HEK293 (cell line): ENCODE measurements around the gene SLC5A12.

Experiments
- CTCF ChIA-PET: fragments of 350-600 bp; formaldehyde crosslinking; extraction: SDS; loops from one replicate; lab custom pipeline; 2021; ENCODE audit warnings: antibody characterized with exemption; lab: Yijun Ruan, JAX
- POLR2A ChIA-PET: fragments of 300-600 bp; formaldehyde crosslinking; extraction: SDS; loops from one replicate; lab custom pipeline; 2020; ENCODE audit warnings: antibody characterized with exemption, inconsistent platforms; lab: Yijun Ruan, JAX
- H3K27ac ChIP-seq: fragments of 200-500 bp; sonication (Bioruptor generic); 2 replicates; pipeline ENCODE4 v1.5.1; 2014; ENCODE audit warnings: low read depth, low read length, control low read depth, inconsistent platforms; ENCODE audit errors: extremely low read depth
- H3K36me3 ChIP-seq, 2 experiments: fragments of 200-500 bp in 1 of 2; sonication (Bioruptor generic) in 1 of 2; 1 replicate in 1 of 2; 2 replicates in 1 of 2; pipeline ENCODE4 v1.5.1; 2014 to 2017; ENCODE audit warnings: inconsistent platforms in 2 of 2, low read length in 2 of 2; ENCODE audit not compliant: control insufficient read depth in 2 of 2, insufficient read depth in 1 of 2
- H3K4me1 ChIP-seq: fragments of 200-500 bp; sonication (Bioruptor generic); 2 replicates; pipeline ENCODE4 v1.5.1; 2014; ENCODE audit warnings: mild to moderate bottlenecking, low read length, inconsistent platforms; ENCODE audit not compliant: control insufficient read depth, insufficient read depth
- H3K4me3 ChIP-seq: 2 replicates; pipeline ENCODE4 v1.5.1; 2011; ENCODE audit warnings: low read depth, mild to moderate bottlenecking, control low read depth, low read length, moderate library complexity
- H3K9me3 ChIP-seq: fragments of 200-500 bp; sonication (Bioruptor generic); 2 replicates; pipeline ENCODE4 v1.5.1; 2014; ENCODE audit warnings: low read depth, low read length, inconsistent platforms; ENCODE audit not compliant: control insufficient read depth, insufficient read depth
- BCL6B ChIP-seq: fragments of 450-650 bp; formaldehyde crosslinking; IDR thresholded peaks from 2 replicates; pipeline ENCODE4 v1.5.1; 2017; ENCODE audit warnings: missing biosample characterization, missing genetic modification characterization
- INSM2 ChIP-seq: fragments of 450-650 bp; formaldehyde crosslinking; IDR thresholded peaks from 2 replicates; pipeline ENCODE4 v1.5.1; 2016; ENCODE audit warnings: missing biosample characterization, missing genetic modification characterization
- KLF1 ChIP-seq: fragments of 450-650 bp; formaldehyde crosslinking; IDR thresholded peaks from 2 replicates; pipeline ENCODE4 v1.5.1; 2016; ENCODE audit warnings: missing biosample characterization, missing genetic modification characterization
- KLF9 ChIP-seq: fragments of 450-650 bp; formaldehyde crosslinking; IDR thresholded peaks from 2 replicates; pipeline ENCODE4 v1.5.1; 2016; ENCODE audit warnings: missing biosample characterization, missing genetic modification characterization, low read depth
- PRDM2 ChIP-seq: fragments of 450-650 bp; formaldehyde crosslinking; IDR thresholded peaks from 2 replicates; pipeline ENCODE4 v1.5.1; 2016; ENCODE audit warnings: missing biosample characterization, missing genetic modification characterization, borderline replicate concordance
- ZIC2 ChIP-seq: fragments of 450-650 bp; formaldehyde crosslinking; IDR thresholded peaks from 2 replicates; pipeline ENCODE4 v1.5.1; 2016; ENCODE audit warnings: missing biosample characterization, missing genetic modification characterization
- ZNF121 ChIP-seq: fragments of 450-650 bp; formaldehyde crosslinking; IDR thresholded peaks from 2 replicates; pipeline ENCODE4 v1.5.1; 2016; ENCODE audit warnings: missing biosample characterization, missing genetic modification characterization
- ZNF140 ChIP-seq: fragments of 450-650 bp; formaldehyde crosslinking; IDR thresholded peaks from 2 replicates; pipeline ENCODE4 v1.5.1; 2016; ENCODE audit warnings: missing biosample characterization, missing genetic modification characterization
- ZNF449 ChIP-seq: fragments of 450-650 bp; formaldehyde crosslinking; IDR thresholded peaks from 2 replicates; pipeline ENCODE4 v1.5.1; 2017; ENCODE audit warnings: missing biosample characterization, mild to moderate bottlenecking, missing genetic modification characterization, moderate library complexity
- ZNF621 ChIP-seq: fragments of 450-650 bp; formaldehyde crosslinking; IDR thresholded peaks from 2 replicates; pipeline ENCODE4 v1.5.1; 2017; ENCODE audit warnings: missing biosample characterization, missing genetic modification characterization
- ZNF692 ChIP-seq: fragments of 450-650 bp; formaldehyde crosslinking; IDR thresholded peaks from 2 replicates; pipeline ENCODE4 v1.5.1; 2016; ENCODE audit warnings: missing biosample characterization, missing genetic modification characterization
- ZNF777 ChIP-seq: fragments of 450-650 bp; formaldehyde crosslinking; IDR thresholded peaks from 2 replicates; pipeline ENCODE4 v1.5.1; 2017; ENCODE audit warnings: missing biosample characterization, missing genetic modification characterization, borderline replicate concordance
- ZSCAN4 ChIP-seq: fragments of 450-650 bp; formaldehyde crosslinking; IDR thresholded peaks from 2 replicates; pipeline ENCODE4 v1.5.1; 2017; ENCODE audit warnings: missing biosample characterization, missing genetic modification characterization
- ZXDB ChIP-seq: fragments of 450-650 bp; formaldehyde crosslinking; IDR thresholded peaks from 2 replicates; pipeline ENCODE4 v1.5.1; 2016; ENCODE audit warnings: missing biosample characterization, missing genetic modification characterization

Gene SLC5A12

GRCh38 chr11:26704249-26704648 is 17.6 kb downstream of the SLC5A12 start:
- ChIA-PET POLR2A (interaction anchor here (0.5 kb wide), 1 partner anchor 590 kb away, joined by 3 read pairs; no protein-coding TSS in a partner anchor), CTCF (no interaction called here)
- TF ChIP-seq ZNF121 (tag by site-specific recombination) (no peak), ZNF692 (no peak), KLF9 (tag by site-specific recombination) (no peak), ZNF449 (no peak), PRDM2 (tag by site-specific recombination) (no peak), ZXDB (tag by site-specific recombination) (no peak), INSM2 (tag by site-specific recombination) (no peak), ZIC2 (tag by site-specific recombination) (no peak), KLF1 (no peak), ZNF140 (no peak), ZNF777 (tag by site-specific recombination) (no peak)
- Histone ChIP-seq H3K9me3 (no peaks in the 10 kb centered on the region), H3K27ac (no peak overlapping the region), H3K36me3 (no peaks in the 10 kb centered on the region), H3K4me1 (no peaks in the 10 kb centered on the region), H3K4me3 (no peak overlapping the region)

GRCh38 chr11:26703411-26704191 is 18.3 kb downstream of the SLC5A12 start:
- Histone ChIP-seq H3K36me3 (no peaks in the 10 kb centered on the region), H3K4me1 (no peaks in the 10 kb centered on the region), H3K4me3 (no peak overlapping the region), H3K9me3 (no peaks in the 10 kb centered on the region), H3K27ac (no peak overlapping the region)
- ChIA-PET CTCF (interaction anchor here (0.5 kb wide), 1 partner anchor 10 kb away, joined by 3 read pairs; no protein-coding TSS in a partner anchor), POLR2A (interaction anchor here (0.5 kb wide), 1 partner anchor 591 kb away, joined by 3 read pairs; no protein-coding TSS in a partner anchor)
- no peak for TF ChIP-seq BCL6B (tag by site-specific recombination)
- no peak for TF ChIP-seq ZSCAN4 (tag by site-specific recombination)
- TF ChIP-seq ZNF621 (tag by site-specific recombination): no peak
